ENCODE measurements around the gene GPA33.

GPA33 gene

DNA sequence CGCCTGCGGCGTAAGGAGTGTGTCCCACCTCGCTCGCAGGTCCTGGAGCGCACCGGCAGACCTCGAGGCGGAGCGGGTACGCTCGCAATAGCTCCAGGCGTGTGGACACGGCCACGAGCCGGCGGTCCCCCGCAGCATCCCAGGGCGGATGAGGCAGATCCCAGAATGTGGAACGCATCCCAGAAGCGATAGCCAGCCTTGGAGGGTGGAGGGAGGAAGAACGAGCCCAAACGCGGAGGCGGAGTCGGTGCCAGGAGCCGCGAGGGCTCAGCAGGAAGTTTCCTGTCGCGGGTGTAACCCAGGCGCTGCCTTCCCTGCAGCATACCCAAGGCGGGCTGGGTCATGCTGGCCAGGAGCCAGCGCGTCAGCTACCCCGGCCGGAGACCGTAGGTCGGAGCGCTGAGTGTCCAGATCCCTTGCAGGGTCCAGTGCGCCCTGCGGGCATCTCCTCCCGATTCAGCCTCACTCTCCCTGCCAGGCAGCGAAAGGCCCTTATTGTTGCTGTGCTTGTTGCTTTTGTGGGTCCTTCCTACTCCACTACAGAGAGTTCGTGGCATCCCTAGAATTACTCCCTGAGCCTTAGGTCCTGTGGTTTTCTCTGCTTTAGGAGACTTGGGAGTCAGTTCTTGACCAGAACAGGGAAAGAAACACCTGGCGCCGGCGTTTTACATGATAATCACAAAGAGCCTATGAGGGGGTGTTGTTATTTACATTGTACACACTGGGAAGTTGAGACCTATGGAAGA, 31.4 kb upstream of the GPA33 start:
- peaks cover 28% of the 10 kb centered on the region for H3K27me3 Mint-ChIP-seq (ENCODE audit: low read depth, poor library complexity)
- peaks cover 4% of the 10 kb centered on the region for H3K36me3 Mint-ChIP-seq (ENCODE audit: low read depth)
- H3K9me3 Mint-ChIP-seq = no peaks in the 10 kb centered on the region
- TF ChIP-seq, protein P1, sequence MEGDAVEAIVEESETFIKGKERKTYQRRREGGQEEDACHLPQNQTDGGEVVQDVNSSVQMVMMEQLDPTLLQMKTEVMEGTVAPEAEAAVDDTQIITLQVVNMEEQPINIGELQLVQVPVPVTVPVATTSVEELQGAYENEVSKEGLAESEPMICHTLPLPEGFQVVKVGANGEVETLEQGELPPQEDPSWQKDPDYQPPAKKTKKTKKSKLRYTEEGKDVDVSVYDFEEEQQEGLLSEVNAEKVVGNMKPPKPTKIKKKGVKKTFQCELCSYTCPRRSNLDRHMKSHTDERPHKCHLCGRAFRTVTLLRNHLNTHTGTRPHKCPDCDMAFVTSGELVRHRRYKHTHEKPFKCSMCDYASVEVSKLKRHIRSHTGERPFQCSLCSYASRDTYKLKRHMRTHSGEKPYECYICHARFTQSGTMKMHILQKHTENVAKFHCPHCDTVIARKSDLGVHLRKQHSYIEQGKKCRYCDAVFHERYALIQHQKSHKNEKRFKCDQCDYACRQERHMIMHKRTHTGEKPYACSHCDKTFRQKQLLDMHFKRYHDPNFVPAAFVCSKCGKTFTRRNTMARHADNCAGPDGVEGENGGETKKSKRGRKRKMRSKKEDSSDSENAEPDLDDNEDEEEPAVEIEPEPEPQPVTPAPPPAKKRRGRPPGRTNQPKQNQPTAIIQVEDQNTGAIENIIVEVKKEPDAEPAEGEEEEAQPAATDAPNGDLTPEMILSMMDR (IDR thresholded peaks at IDR 0.05) = no peak
- DNase-seq = peak; percentile 64
- H3K27ac Mint-ChIP-seq = peak overlapping the region; percentile 15
- peak overlapping the region; percentile 85 for H3K4me3 Mint-ChIP-seq
- H3K4me1 Mint-ChIP-seq = peaks cover 27% of the 10 kb centered on the region

DNA sequence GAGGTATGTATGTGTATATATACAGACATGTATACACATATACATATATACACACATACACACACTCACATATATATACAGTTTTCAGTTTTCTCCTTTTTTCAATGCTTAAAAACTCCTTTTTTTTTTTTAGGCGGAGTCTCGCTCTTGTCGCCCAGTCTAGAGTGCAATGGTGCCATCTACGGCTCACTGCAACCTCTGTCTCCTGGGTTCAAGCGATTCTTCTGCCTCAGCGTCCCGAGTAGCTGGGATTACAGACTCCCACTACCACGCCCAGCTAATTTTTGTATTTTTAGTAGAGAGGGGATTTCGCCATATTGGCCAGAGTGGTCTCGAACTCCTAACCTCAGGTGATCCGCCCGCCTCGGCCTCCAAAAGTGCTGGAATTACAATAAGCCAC, 30.7 kb upstream of the GPA33 start:
- H3K36me3 Mint-ChIP-seq (ENCODE audit: low read depth) = peaks cover 4% of the 10 kb centered on the region
- H3K27ac Mint-ChIP-seq = no peak overlapping the region
- peaks cover 25% of the 10 kb centered on the region for H3K27me3 Mint-ChIP-seq (ENCODE audit: low read depth, poor library complexity)
- no peaks in the 10 kb centered on the region for H3K9me3 Mint-ChIP-seq
- TF ChIP-seq, protein P1 (IDR thresholded peaks at IDR 0.05) = no peak
- DNase-seq = no peak
- H3K4me1 Mint-ChIP-seq = peaks cover 27% of the 10 kb centered on the region
- H3K4me3 Mint-ChIP-seq = peak overlapping the region; percentile 85

DNA sequence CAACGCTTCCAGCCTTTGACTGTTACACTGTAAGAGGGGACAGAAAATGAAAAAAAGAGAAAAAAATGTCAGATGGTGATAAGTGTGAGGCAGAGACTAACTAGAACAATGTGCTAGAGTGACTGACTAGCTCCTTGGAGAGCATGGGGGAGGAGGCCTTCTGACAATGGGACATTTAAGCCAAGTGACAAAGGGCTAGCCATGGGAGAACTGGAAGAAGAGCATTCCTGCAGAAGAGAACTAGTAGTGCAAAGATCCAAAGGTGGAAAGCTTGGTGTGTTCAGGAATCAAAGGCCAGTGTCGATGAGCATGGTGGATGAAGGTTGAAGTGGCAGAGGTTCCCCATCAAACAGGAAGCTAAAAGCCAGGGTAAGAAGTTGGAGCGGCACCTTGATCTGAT, 29.5 kb upstream of the GPA33 start:
- Mint-ChIP-seq H3K27me3 (ENCODE audit: low read depth, poor library complexity) (peaks cover 25% of the 10 kb centered on the region), H3K4me1 (peaks cover 31% of the 10 kb centered on the region), H3K9me3 (no peaks in the 10 kb centered on the region), H3K36me3 (ENCODE audit: low read depth) (peaks cover 4% of the 10 kb centered on the region), H3K4me3 (no peak overlapping the region), H3K27ac (no peak overlapping the region)
- no peak for DNase-seq
- TF ChIP-seq, protein P1 (IDR thresholded peaks at IDR 0.05) = no peak

DNA sequence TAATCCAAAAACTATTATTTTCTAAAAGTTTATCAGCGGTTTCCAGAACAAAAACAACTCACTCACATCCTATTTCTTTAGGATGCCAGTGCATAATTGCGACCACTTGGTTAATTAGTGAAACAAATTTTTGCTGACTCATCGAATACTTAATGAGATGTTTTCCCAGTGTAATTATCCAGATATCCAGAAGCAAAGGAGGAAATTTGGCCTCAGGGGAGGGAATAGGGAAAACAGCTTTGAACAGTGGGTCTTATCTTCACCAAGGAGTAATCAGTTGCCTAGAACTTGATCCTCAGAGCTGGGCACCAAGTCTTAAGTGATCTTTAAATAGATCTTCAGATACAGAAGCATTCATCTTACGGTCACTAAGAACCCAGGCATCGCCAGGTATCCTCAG, 28.0 kb upstream of the GPA33 start:
- no peak for DNase-seq
- Mint-ChIP-seq H3K27ac (no peak overlapping the region), H3K36me3 (ENCODE audit: low read depth) (no peaks in the 10 kb centered on the region), H3K4me3 (no peak overlapping the region), H3K27me3 (ENCODE audit: low read depth, poor library complexity) (peaks cover 25% of the 10 kb centered on the region), H3K4me1 (peaks cover 31% of the 10 kb centered on the region), H3K9me3 (no peaks in the 10 kb centered on the region)
- TF ChIP-seq, protein P1 (IDR thresholded peaks at IDR 0.05) = no peak

DNA sequence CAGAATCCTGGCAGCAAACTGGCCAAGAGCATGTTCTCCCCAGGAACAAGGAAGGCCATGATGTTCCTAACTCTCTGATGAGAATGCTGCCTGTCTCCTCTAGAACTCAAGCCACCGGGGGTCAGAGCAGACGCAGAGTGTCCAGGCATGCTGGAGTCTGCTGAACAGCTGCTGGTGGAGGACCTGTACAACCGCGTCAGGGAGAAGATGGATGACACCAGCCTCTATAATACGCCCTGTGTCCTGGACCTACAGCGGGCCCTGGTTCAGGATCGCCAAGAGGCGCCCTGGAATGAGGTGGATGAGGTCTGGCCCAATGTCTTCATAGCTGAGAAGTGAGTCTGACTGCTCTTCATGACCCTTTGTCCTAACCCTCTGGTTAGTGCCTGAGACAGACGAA, 27.0 kb upstream of the GPA33 start:
- Mint-ChIP-seq H3K36me3 (ENCODE audit: low read depth) (no peaks in the 10 kb centered on the region), H3K4me3 (no peak overlapping the region), H3K27me3 (ENCODE audit: low read depth, poor library complexity) (peaks cover 20% of the 10 kb centered on the region), H3K27ac (no peak overlapping the region), H3K9me3 (no peaks in the 10 kb centered on the region), H3K4me1 (peaks cover 31% of the 10 kb centered on the region)
- no peak for DNase-seq
- TF ChIP-seq, protein P1 (IDR thresholded peaks at IDR 0.05) = no peak

DNA sequence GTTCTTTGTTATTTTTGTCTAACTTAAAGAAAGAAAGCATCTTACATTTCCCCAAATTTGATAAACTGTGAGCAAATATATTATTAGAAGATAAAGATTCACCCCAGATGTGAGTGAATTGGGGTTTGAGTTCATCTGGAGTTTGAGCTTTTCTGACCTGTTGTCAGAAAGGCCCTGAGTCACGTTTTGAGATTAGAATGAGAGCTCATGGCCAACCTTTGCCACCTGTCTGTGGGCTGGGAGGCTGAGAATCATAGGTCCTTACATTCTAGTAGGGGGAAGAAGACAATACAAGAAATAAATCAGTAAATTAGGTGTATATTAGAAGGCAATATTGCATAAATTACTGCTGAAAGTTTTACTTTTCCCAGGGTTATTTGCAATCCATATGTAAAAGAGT, 26.0 kb upstream of the GPA33 start:
- Mint-ChIP-seq H3K36me3 (ENCODE audit: low read depth) (peaks cover under 1% of the 10 kb centered on the region), H3K4me3 (no peak overlapping the region), H3K9me3 (peaks cover 7% of the 10 kb centered on the region), H3K4me1 (peaks cover 22% of the 10 kb centered on the region), H3K27me3 (ENCODE audit: low read depth, poor library complexity) (peaks cover 9% of the 10 kb centered on the region), H3K27ac (no peak overlapping the region)
- TF ChIP-seq, protein P1 (IDR thresholded peaks at IDR 0.05) = no peak
- DNase-seq = no peak
